ENCODE measurements around the gene SLC44A3.

Gene SLC44A3

DNA sequence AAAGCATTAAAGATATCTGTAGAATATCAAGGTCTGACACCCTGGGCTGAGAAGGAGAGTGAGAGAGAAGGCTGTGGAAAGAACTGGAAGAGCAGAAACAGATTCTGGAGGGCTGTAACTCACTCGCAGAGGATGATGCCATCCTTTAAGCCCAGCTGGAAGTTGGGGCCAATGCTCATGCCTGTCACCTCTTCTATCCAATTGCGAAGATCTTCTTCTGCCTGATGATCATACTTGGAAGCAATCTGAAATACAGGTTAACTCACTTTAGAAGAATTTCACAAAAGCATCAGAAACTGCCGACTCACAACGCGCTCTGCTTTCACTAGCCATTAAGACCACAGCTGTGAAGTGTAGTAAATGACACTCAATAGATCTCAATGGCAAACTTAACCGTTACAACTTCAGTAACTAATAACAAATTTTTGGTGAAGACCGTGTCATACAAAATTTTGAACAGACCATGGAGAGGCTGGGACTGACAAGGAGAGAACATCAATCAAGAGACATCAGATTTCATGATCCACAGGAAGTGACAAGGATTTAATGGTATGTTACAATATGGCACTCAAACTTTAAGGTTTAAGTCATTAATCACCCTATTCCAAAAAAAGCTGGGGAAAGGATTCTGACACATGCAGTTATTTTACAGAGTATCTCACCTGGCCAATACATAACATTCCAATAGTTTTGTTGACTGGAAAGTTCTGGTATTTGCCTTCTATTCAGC, 83.3 kb downstream of the SLC44A3 start:
- no peaks in the 10 kb centered on the region for H3K36me3 ChIP-seq (ENCODE audit: insufficient read depth)
- H3K4me3 ChIP-seq (IDR thresholded peaks at IDR 0.05; ENCODE audit: insufficient read depth, low read depth, low read length) = no peak overlapping the region
- H2AFZ ChIP-seq (ENCODE audit: low read depth) = no peak overlapping the region
- H3K4me2 ChIP-seq = no peak overlapping the region
- no peaks in the 10 kb centered on the region for H3K4me1 ChIP-seq (ENCODE audit: low read depth, poor library complexity, severe bottlenecking)
- H3K79me2 ChIP-seq (ENCODE audit: insufficient read depth, low read depth) = no peaks in the 10 kb centered on the region
- TF ChIP-seq, protein P1, sequence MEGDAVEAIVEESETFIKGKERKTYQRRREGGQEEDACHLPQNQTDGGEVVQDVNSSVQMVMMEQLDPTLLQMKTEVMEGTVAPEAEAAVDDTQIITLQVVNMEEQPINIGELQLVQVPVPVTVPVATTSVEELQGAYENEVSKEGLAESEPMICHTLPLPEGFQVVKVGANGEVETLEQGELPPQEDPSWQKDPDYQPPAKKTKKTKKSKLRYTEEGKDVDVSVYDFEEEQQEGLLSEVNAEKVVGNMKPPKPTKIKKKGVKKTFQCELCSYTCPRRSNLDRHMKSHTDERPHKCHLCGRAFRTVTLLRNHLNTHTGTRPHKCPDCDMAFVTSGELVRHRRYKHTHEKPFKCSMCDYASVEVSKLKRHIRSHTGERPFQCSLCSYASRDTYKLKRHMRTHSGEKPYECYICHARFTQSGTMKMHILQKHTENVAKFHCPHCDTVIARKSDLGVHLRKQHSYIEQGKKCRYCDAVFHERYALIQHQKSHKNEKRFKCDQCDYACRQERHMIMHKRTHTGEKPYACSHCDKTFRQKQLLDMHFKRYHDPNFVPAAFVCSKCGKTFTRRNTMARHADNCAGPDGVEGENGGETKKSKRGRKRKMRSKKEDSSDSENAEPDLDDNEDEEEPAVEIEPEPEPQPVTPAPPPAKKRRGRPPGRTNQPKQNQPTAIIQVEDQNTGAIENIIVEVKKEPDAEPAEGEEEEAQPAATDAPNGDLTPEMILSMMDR (conservative IDR thresholded peaks at IDR 0.05; ENCODE audit: low read depth, low read length) = no peak
- H3K27me3 ChIP-seq (ENCODE audit: insufficient read depth, low read depth) = no peaks in the 10 kb centered on the region
- no peak overlapping the region for H3K27ac ChIP-seq
- no peaks in the 10 kb centered on the region for H4K20me1 ChIP-seq (ENCODE audit: insufficient read depth)
- H3K9ac ChIP-seq = no peak overlapping the region

DNA sequence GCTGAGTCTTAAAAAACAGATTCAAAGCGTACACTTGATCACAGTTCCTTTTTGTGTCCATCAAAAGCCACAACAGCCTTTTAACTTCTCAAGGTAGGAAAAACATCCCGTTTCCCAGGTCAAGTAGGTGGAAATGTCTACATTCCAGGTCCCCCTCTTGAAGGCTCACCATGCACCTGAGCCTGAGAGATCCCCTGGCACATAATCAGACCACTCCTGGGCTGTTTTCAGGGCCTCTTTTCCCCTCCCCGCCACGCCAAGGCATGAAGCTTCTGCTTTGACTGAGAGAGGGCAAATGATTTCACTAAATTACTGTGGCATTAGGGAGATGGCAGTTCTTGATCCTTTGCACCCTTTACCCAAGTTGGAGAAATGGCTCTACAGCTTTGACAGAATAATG, 85.0 kb downstream of the SLC44A3 start:
- no peak overlapping the region for H3K27ac ChIP-seq
- no peak overlapping the region for H3K9ac ChIP-seq
- H3K4me2 ChIP-seq = no peak overlapping the region
- H3K79me2 ChIP-seq (ENCODE audit: insufficient read depth, low read depth) = no peaks in the 10 kb centered on the region
- no peak overlapping the region for H2AFZ ChIP-seq (ENCODE audit: low read depth)
- H3K27me3 ChIP-seq (ENCODE audit: insufficient read depth, low read depth) = no peaks in the 10 kb centered on the region
- H4K20me1 ChIP-seq (ENCODE audit: insufficient read depth) = no peaks in the 10 kb centered on the region
- no peaks in the 10 kb centered on the region for H3K4me1 ChIP-seq (ENCODE audit: low read depth, poor library complexity, severe bottlenecking)
- no peak overlapping the region for H3K4me3 ChIP-seq (IDR thresholded peaks at IDR 0.05; ENCODE audit: insufficient read depth, low read depth, low read length)
- H3K36me3 ChIP-seq (ENCODE audit: insufficient read depth) = no peaks in the 10 kb centered on the region
- TF ChIP-seq, protein P1 (conservative IDR thresholded peaks at IDR 0.05; ENCODE audit: low read depth, low read length) = no peak

DNA sequence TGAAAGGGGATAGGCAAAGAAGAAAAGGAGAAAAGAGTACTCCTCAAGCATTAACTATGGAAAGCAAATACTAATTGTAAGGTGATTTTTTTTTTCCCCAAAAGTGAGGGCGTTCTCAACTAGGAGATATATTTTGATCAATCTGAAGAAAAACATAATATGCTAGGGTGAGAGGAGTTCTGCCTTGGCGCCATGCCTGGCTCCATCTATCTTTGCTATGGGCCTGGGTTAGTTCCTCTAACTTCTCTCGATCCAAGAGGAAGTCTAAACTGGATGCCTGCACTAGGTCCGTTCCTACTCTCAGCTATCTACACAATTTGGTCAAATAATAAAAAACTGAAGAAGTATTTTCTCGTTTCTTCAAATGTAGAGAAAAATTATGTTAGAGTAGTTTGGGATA, 86.2 kb downstream of the SLC44A3 start:
- H3K9ac ChIP-seq = no peak overlapping the region
- H2AFZ ChIP-seq (ENCODE audit: low read depth) = no peak overlapping the region
- TF ChIP-seq, protein P1 (conservative IDR thresholded peaks at IDR 0.05; ENCODE audit: low read depth, low read length) = no peak
- no peak overlapping the region for H3K4me2 ChIP-seq
- no peak overlapping the region for H3K4me3 ChIP-seq (IDR thresholded peaks at IDR 0.05; ENCODE audit: insufficient read depth, low read depth, low read length)
- H3K79me2 ChIP-seq (ENCODE audit: insufficient read depth, low read depth) = no peaks in the 10 kb centered on the region
- H3K27me3 ChIP-seq (ENCODE audit: insufficient read depth, low read depth) = no peaks in the 10 kb centered on the region
- H3K27ac ChIP-seq = no peak overlapping the region
- no peaks in the 10 kb centered on the region for H3K36me3 ChIP-seq (ENCODE audit: insufficient read depth)
- H4K20me1 ChIP-seq (ENCODE audit: insufficient read depth) = no peaks in the 10 kb centered on the region
- no peaks in the 10 kb centered on the region for H3K4me1 ChIP-seq (ENCODE audit: low read depth, poor library complexity, severe bottlenecking)

DNA sequence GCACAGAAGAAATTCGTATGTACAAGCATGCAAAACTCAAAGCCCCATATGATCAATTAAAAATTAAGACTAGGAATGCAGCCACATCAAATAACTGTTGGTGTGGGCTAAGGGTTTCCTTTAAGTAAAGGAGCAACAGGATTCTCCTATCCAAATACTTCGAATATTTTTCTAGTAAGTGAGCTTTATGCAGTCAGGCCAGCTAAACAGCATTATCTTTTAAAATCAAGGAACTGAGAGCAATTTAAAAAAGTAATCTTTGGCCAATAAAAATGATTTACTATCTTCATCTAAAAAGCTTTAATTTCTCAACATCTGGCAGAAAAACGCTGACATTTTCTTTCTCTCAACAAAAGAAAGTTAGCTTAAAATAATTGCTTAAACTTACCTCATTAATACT, 87.0 kb downstream of the SLC44A3 start:
- TF ChIP-seq, protein P1 (conservative IDR thresholded peaks at IDR 0.05; ENCODE audit: low read depth, low read length) = no peak
- Histone ChIP-seq H3K4me2 (no peak overlapping the region), H3K4me3 (IDR thresholded peaks at IDR 0.05; ENCODE audit: insufficient read depth, low read depth, low read length) (no peak overlapping the region), H3K4me1 (ENCODE audit: low read depth, poor library complexity, severe bottlenecking) (no peaks in the 10 kb centered on the region), H3K9ac (no peak overlapping the region), H4K20me1 (ENCODE audit: insufficient read depth) (no peaks in the 10 kb centered on the region), H2AFZ (ENCODE audit: low read depth) (no peak overlapping the region), H3K27ac (no peak overlapping the region), H3K79me2 (ENCODE audit: insufficient read depth, low read depth) (no peaks in the 10 kb centered on the region), H3K36me3 (ENCODE audit: insufficient read depth) (no peaks in the 10 kb centered on the region), H3K27me3 (ENCODE audit: insufficient read depth, low read depth) (no peaks in the 10 kb centered on the region)

Data from KMS-11 (cell line).